ENCODE data around the gene RORC.

Gene RORC

GRCh38 chr1:151811181-151811580 lies 20.4 kb downstream of the RORC start:
- no peak for ATAC-seq
- TF ChIP-seq RARB (CRISPR knock-in tag; IDR thresholded peaks at IDR 0.05) (no peak), ARNTL (CRISPR knock-in tag; IDR thresholded peaks at IDR 0.05; ENCODE audit: borderline replicate concordance, low read depth) (no peak), ZNF70 (CRISPR knock-in tag; IDR thresholded peaks at IDR 0.05) (no peak), PATZ1 (CRISPR knock-in tag; IDR thresholded peaks at IDR 0.05; ENCODE audit: borderline replicate concordance) (no peak), TSHZ2 (CRISPR knock-in tag; IDR thresholded peaks at IDR 0.05) (no peak), TOX (CRISPR knock-in tag; IDR thresholded peaks at IDR 0.05; ENCODE audit: borderline replicate concordance) (no peak), BACH2 (CRISPR knock-in tag; IDR thresholded peaks at IDR 0.05; ENCODE audit: borderline replicate concordance) (no peak), PPARA (CRISPR knock-in tag; IDR thresholded peaks at IDR 0.05; ENCODE audit: borderline replicate concordance) (no peak), SNAI2 (CRISPR knock-in tag; IDR thresholded peaks at IDR 0.05) (no peak), ZNF8 (CRISPR knock-in tag; IDR thresholded peaks at IDR 0.05) (no peak), GLIS3 (CRISPR knock-in tag; IDR thresholded peaks at IDR 0.05) (no peak), CSDC2 (CRISPR knock-in tag; IDR thresholded peaks at IDR 0.05) (no peak), OSR1 (CRISPR knock-in tag; IDR thresholded peaks at IDR 0.05) (no peak), ZFP3 (CRISPR knock-in tag; IDR thresholded peaks at IDR 0.05) (no peak), ZNF565 (CRISPR knock-in tag; conservative IDR thresholded peaks at IDR 0.05; ENCODE audit: low read depth) (no peak), POU6F1 (CRISPR knock-in tag; IDR thresholded peaks at IDR 0.05; ENCODE audit: borderline replicate concordance, low read depth) (no peak), ZC3H10 (CRISPR knock-in tag; IDR thresholded peaks at IDR 0.05) (no peak)

- TF ChIP-seq TCF4 (CRISPR knock-in tag; IDR thresholded peaks at IDR 0.05; ENCODE audit: borderline replicate concordance) (no peak), ISL1 (CRISPR knock-in tag; IDR thresholded peaks at IDR 0.05) (no peak), SNAI2 (CRISPR knock-in tag; IDR thresholded peaks at IDR 0.05) (no peak), TOX (CRISPR knock-in tag; IDR thresholded peaks at IDR 0.05; ENCODE audit: borderline replicate concordance) (no peak), PATZ1 (CRISPR knock-in tag; IDR thresholded peaks at IDR 0.05; ENCODE audit: borderline replicate concordance) (no peak), CSRNP3 (CRISPR knock-in tag; IDR thresholded peaks at IDR 0.05) (no peak), BACH2 (CRISPR knock-in tag; IDR thresholded peaks at IDR 0.05; ENCODE audit: borderline replicate concordance) (no peak), OSR1 (CRISPR knock-in tag; IDR thresholded peaks at IDR 0.05) (no peak), CSDC2 (CRISPR knock-in tag; IDR thresholded peaks at IDR 0.05) (no peak), CREB5 (CRISPR knock-in tag; IDR thresholded peaks at IDR 0.05; ENCODE audit: low read depth) (no peak), TSHZ2 (CRISPR knock-in tag; IDR thresholded peaks at IDR 0.05) (no peak), ZNF565 (CRISPR knock-in tag; conservative IDR thresholded peaks at IDR 0.05; ENCODE audit: low read depth) (no peak), GLIS3 (CRISPR knock-in tag; IDR thresholded peaks at IDR 0.05) (no peak), POU6F1 (CRISPR knock-in tag; IDR thresholded peaks at IDR 0.05; ENCODE audit: borderline replicate concordance, low read depth) (no peak), RARB (CRISPR knock-in tag; IDR thresholded peaks at IDR 0.05) (no peak), ZC3H10 (CRISPR knock-in tag; IDR thresholded peaks at IDR 0.05) (no peak)
- ATAC-seq, result no peak
Observed at GRCh38 chr1:151809985-151810556, 21.5 kb downstream of the RORC start.

Measured in SK-N-SH treated with all-trans-retinoic acid at 6 μM for 48 hours (cell line).